Islet of Langerhans (tissue), 1 donor: ENCODE results near the gene ZNF792.
"Not testable (repeated sequence)": the region's sequence is repeated elsewhere in the genome, so short reads cannot be mapped to it uniquely, and the experiment has no call there.

Source experiments
- FAIRE-seq: peaks from one replicate; lab custom pipeline; 2011; peaks lifted over from hg19 to GRCh38; lab: Jason Lieb, UNC

The ZNF792 gene

GRCh38 chr19:34925278-34925855, 38.7 kb downstream of the ZNF792 start:
- no peak for FAIRE-seq

DNA sequence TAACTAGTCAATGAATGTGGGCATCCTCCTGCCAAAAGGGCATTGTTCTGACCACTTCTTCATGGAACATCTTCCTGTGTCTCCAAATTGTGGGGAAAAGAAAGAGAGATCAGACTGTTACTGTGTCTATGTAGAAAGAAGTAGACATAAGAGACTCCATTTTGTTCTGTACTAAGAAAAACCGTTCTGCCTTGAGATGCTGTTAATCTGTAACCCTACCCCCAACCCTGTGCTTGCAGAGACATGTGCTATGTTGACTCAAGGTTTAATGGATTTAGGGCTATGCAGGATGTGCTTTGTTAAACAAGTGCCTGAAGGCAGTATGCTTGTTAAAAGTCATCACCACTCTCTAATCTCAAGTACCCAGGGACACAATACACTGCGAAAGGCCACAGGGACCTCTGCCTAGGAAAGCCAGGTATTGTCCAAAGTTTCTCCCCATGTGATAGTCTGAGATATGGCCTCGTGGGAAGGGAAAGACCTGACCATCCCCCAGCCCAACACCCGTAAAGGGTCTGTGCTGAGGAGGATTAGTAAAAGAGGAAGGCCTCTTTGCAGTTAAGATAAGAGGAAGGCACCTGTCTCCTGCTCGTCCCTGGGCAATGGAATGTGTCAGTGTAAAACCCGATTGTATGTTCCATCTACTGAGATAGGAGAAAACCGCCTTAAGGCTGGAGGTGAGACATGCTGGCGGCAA, 43.8 kb downstream of the ZNF792 start:
- not testable (repeated sequence) for FAIRE-seq

GRCh38 chr19:34918190-34918589, 45.8 kb downstream of the ZNF792 start:
- no peak for FAIRE-seq

- not testable (repeated sequence) for FAIRE-seq
Observed at GRCh38 chr19:34917144-34917543, 46.9 kb downstream of the ZNF792 start.

- no peak for FAIRE-seq
Observed at GRCh38 chr19:34910770-34911169, 53.3 kb downstream of the ZNF792 start.
